Activated T-helper 1 cell treated with anti-CD3 and anti-CD28 coated beads, Interleukin-12 subunit alpha, Interleukin-12 subunit beta, Interleukin-2, Interleukin-4 antibody, amounts not matched to agents 30 ng/mL and 10 ng/mL and 1 ng/mL, durations not matched to agents 14 hours and 24 hours and 36 hours (primary cell): ENCODE measurements around the gene CDKN2D. TPM values are rescaled to one million over a fixed set of nuclear protein-coding genes. Genes with fewer than 3 reads are reported as not detected.
"Not testable (repeated sequence)": the region's sequence is repeated elsewhere in the genome, so short reads cannot be mapped to it uniquely, and the experiment has no call there.

ENCODE experiments used
- DNase-seq: peaks from one replicate; pipeline ENCODE4 v3.0.0; 2021; ENCODE audit warnings: low spot score
- H3K27ac Mint-ChIP-seq: one replicate; pipeline ENCODE4 v1.8.0; 2021; ENCODE audit warnings: mild to moderate bottlenecking, mixed read lengths
- H3K27me3 Mint-ChIP-seq: one replicate; pipeline ENCODE4 v1.8.0; 2022; ENCODE audit warnings: mild to moderate bottlenecking, moderate library complexity, mixed read lengths; ENCODE audit not compliant: insufficient read depth
- H3K36me3 Mint-ChIP-seq: one replicate; pipeline ENCODE4 v1.8.0; 2021; ENCODE audit warnings: low read depth, mixed read lengths
- H3K4me1 Mint-ChIP-seq: one replicate; pipeline ENCODE4 v1.8.0; 2021; ENCODE audit warnings: low read depth, mixed read lengths
- H3K4me3 Mint-ChIP-seq: one replicate; pipeline ENCODE4 v1.8.0; 2021; ENCODE audit warnings: mild to moderate bottlenecking, moderate library complexity, mixed read lengths
- H3K9me3 Mint-ChIP-seq: one replicate; pipeline ENCODE4 v1.8.0; 2021; ENCODE audit warnings: mixed read lengths
- intact Hi-C: fragments of 100-400 bp; cut with micrococcal nuclease; formaldehyde crosslinking; loops from one replicate; pipeline ENCODE4 v1.15.1; 2024
- total RNA-seq: library from RNA; stranded (reverse); gene quantifications from 2 replicates; pipeline ENCODE4 v1.2.3, GENCODE V29; 2022

CDKN2D gene
- total RNA-seq, 1 donor from 2014 or later, result 42.1 TPM

DNA sequence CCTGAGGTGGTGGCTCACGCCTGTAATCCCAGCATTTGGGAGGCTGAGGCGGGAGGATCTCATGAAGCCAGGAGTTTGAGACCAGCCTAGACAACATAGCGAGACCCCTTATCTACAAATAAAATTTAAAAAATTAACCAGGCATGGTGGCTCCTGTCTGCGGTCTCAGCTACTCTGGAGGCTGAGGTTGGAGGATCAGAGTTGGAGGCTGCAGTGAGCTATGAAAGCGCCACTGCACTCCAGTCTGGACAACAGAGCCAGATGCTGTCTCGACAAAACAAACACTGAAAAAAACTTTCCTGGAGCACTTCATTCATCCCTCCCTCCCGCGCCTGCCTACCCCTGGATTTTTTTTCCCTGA is 25.7 kb downstream of the CDKN2D start:
- peaks cover 4% of the 10 kb centered on the region for H3K36me3 Mint-ChIP-seq
- H3K27ac Mint-ChIP-seq, result no peak overlapping the region
- peaks cover 29% of the 10 kb centered on the region for H3K27me3 Mint-ChIP-seq
- H3K4me3 Mint-ChIP-seq, result peak overlapping the region; percentile 76
- H3K9me3 Mint-ChIP-seq, result no peaks in the 10 kb centered on the region
- DNase-seq, result no peak
- peaks cover 7% of the 10 kb centered on the region for H3K4me1 Mint-ChIP-seq
- intact Hi-C loops, result loop anchor here (1.0 to 5.0 kb wide), 2 partner anchors 26 to 36 kb away; no protein-coding TSS in a partner anchor

DNA sequence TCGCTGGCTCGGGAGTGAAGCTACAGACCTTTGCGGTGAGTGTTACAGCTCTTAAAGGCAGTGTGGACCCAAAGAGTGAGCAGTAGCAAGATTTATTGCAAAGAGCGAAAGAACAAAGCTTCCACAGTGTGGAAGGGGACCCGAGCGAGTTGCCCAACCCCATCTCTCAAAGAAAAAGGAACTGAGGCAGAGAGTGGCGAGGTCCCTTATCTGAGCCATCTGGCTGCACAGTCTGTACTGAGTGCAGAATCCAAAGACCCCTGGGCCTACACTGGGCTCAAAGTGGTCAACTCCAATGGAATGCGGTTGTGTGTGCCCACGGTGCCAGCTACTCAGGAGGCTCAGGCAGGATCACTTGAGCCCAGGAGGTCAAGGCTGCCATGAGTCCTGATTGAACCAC is 29.8 kb downstream of the CDKN2D start:
- intact Hi-C loops, H3K27ac Mint-ChIP-seq, H3K4me3 Mint-ChIP-seq, H3K9me3 Mint-ChIP-seq, H3K4me1 Mint-ChIP-seq, H3K36me3 Mint-ChIP-seq, DNase-seq: not testable (repeated sequence)
- H3K27me3 Mint-ChIP-seq, result peaks cover 47% of the 10 kb centered on the region

DNA sequence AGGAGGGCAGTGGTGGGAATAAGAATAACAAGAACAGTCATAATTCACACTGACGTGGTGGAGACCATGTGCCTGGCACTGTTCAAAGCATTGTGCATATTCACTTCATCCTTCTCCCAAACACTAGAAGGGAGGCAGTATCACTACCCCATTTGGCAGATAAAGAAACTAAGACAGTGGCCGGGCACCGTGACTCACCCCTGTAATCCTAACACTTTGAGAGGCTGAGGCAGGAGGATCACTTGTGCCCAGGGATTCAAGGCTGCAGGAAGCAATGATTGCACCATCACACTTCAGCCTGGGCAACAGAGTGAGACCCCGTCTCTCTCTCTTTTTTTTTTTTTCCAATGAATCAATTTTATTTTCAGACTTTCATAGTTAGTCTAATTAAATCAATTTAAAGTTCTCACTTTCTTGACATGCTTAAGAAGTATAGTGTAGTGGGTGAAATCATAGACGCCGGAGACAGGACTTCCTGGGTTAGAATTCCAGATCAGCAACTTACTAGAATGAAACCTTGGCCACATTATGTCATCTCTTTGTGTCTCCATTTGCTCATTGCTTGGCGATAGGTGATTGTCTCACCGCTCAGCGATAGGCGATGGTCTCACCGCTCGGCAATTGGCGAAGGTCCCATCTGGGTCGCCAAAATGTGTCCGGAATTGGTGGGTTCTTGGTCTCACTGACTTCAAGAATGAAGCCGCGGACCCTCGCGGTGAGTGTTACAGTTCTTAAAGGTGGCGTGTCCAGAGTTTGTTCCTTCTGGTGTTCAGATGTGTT is 30.4 kb downstream of the CDKN2D start:
- Mint-ChIP-seq H3K27ac (no peak overlapping the region), H3K9me3 (no peaks in the 10 kb centered on the region), H3K4me3 (no peak overlapping the region), H3K4me1 (no peaks in the 10 kb centered on the region), H3K27me3 (peaks cover 47% of the 10 kb centered on the region), H3K36me3 (no peaks in the 10 kb centered on the region)
- intact Hi-C loops, result no loop called here
- DNase-seq, result no peak

DNA sequence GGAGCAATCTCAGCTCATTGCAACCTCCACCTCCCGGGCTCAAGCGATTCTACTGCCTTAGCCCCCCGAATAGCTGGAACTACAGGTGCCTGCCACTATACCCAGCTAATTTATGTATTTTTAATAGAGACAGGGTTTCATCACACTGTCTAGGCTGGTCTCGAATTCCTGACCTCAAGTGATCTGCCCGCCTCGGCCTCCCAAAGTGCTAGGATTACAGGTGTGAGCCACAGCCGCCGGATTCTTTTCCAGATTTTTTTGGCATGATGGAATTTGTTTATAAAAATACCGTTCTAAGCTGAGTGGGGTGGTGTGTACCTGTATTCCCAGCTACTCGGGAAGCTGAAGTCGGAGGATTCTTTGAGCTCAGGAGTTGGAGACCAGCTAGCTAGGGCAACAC is 31.1 kb downstream of the CDKN2D start:
- Mint-ChIP-seq H3K4me3 (no peak overlapping the region), H3K27ac (no peak overlapping the region), H3K36me3 (no peaks in the 10 kb centered on the region), H3K27me3 (peaks cover 42% of the 10 kb centered on the region), H3K4me1 (no peaks in the 10 kb centered on the region), H3K9me3 (no peaks in the 10 kb centered on the region)
- intact Hi-C loops, result no loop called here
- DNase-seq, result no peak

DNA sequence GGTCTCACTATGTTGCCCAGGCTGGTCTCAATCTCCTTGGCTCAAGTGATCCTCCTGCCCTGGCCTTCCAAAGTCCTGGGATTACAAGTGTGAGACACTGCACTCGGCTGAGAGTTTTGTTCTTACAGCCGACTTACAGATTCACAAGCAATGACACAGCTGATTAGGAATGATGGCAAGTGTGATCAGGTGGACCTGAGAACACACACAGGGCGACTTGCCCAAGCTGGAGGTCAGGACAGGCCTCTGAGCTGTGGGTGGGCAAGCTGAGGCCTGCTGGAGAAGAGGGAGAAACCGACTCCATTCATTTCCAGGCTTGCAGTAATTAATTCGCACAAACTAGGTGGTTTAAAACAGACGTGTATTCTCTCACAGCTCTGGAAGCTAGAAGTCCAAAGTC is 33.2 kb downstream of the CDKN2D start:
- DNase-seq, result no peak
- H3K36me3 Mint-ChIP-seq, result no peaks in the 10 kb centered on the region
- no peak overlapping the region for H3K27ac Mint-ChIP-seq
- H3K27me3 Mint-ChIP-seq, result peaks cover 43% of the 10 kb centered on the region
- no peaks in the 10 kb centered on the region for H3K4me1 Mint-ChIP-seq
- intact Hi-C loops, result no loop called here
- no peak overlapping the region for H3K4me3 Mint-ChIP-seq
- peaks cover 3% of the 10 kb centered on the region for H3K9me3 Mint-ChIP-seq

DNA sequence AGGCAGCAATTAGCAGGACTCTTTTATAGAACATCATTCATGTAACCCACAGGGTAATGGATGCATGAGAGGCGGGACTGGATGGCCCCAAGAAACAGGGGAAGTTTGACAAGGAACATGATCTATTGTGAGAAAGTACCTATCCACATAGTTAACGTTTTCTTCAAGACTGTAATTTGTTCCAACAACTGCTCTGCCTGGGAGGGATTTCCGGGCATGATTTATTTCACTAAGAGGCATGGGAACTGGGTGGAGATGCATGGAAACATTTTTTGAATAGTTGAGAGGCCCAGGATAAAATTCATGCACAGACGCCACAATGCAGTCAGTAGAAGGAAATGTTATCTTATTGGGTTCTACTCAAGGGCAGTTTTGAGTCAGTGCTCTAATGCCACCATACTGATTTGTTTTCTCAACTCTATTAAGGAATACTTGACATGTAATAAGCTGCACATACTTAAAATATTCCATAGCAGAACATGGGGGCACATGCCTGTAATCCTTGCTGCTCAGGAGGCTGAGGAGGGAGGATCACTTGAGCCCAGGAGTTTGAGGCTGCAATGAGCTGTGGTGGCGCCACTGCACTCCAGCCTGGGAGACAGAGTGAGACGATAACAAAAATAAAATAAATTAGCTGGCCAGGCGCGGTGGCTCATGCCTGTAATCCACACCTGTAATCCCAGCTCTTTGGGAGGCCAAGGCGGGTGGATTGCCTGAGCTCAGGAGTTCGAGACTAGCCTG is 35.0 kb downstream of the CDKN2D start:
- Mint-ChIP-seq H3K36me3 (no peaks in the 10 kb centered on the region), H3K27ac (no peak overlapping the region), H3K27me3 (peaks cover 26% of the 10 kb centered on the region), H3K9me3 (peaks cover 3% of the 10 kb centered on the region), H3K4me1 (no peaks in the 10 kb centered on the region), H3K4me3 (no peak overlapping the region)
- intact Hi-C loops, result no loop called here
- DNase-seq, result no peak

DNA sequence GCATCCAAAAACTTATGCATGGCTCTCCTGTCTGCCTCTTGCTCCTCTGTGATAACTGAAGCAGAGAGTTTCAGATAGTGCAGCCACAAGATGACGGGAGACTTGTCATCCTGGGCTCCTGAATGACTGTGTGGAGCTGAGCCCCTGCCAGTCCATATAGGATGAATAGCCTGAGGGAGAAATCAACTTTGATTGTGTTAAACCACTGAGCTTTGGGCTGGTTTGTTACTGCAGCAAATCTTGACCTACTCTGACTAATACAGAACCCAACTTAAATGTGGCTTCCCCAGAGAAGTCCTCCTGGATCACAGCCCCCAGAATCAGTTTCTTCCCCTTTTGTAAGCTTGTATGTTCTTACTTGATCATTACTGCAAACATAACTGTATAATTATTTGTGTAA is 36.3 kb downstream of the CDKN2D start:
- H3K36me3 Mint-ChIP-seq, result no peaks in the 10 kb centered on the region
- H3K9me3 Mint-ChIP-seq, result peaks cover 3% of the 10 kb centered on the region
- no peaks in the 10 kb centered on the region for H3K4me1 Mint-ChIP-seq
- peaks cover 16% of the 10 kb centered on the region for H3K27me3 Mint-ChIP-seq
- no peak for DNase-seq
- no peak overlapping the region for H3K27ac Mint-ChIP-seq
- no peak overlapping the region for H3K4me3 Mint-ChIP-seq
- intact Hi-C loops, result no loop called here

DNA sequence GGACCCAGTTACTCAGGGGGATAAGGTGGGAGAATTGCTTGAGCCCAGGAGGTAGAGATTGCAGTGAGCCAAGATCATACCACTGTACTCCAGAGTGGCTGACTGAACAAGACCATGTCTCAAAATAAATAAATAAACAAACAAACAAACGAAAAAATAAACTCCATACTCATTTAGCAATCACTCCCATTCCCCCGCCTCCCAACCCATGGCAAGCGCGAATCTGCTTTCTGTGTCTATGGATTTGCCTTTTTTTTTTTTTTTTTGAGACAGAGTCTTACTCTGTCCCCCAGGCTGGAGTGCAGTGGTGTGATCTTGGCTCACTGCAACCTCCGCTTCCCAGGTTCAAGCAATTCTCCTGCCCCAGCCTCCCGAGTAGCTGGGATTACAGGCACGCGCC is 41.9 kb downstream of the CDKN2D start:
- intact Hi-C loops, H3K4me1 Mint-ChIP-seq, H3K27ac Mint-ChIP-seq, H3K4me3 Mint-ChIP-seq, DNase-seq, H3K36me3 Mint-ChIP-seq, H3K9me3 Mint-ChIP-seq: not testable (repeated sequence)
- peaks cover 18% of the 10 kb centered on the region for H3K27me3 Mint-ChIP-seq

DNA sequence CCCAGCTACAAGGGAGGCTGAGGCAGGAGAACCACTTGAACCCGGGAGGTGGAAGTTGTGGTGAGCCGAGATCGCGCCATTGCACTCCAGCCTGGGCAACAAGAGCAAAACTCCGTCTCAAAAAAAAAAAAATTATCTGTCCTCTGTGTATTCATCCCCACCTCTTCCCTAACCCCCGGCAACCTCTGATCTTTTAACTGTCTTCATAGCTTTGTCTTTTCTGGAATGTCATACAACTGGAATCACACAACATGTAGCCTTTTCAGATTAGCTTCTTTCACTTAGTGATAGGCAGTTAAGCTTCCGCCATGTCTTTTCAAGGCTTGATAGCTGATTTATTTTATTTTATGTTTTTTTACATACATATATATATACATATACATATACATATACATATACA is 43.1 kb downstream of the CDKN2D start:
- DNase-seq, result no peak
- Mint-ChIP-seq H3K4me3 (no peak overlapping the region), H3K27ac (no peak overlapping the region), H3K27me3 (peaks cover 22% of the 10 kb centered on the region), H3K4me1 (no peaks in the 10 kb centered on the region), H3K9me3 (no peaks in the 10 kb centered on the region), H3K36me3 (no peaks in the 10 kb centered on the region)
- intact Hi-C loops, result no loop called here

DNA sequence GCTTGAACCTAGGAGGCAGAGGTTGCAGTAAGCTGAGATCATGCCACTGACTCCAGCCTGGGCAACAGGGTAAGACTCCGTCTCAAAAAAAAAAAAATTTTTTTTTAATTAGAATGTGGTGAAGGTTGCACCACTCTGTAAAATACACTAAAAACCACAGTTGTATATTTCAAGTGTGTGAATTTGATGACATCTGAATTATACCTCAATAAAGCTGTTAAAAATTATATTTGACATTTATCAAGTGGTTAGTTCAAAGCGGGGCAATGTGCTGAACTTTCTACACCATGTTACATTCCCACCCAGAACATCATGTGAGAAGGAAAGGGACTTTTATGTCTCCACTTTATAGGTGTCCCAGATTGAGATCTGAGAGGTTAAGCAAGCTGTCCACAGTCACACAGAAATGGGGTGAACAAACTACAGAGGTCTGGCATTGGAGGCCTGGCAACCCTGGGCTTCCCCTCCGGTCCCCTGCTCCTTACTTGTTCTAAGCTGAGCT is 45.6 kb downstream of the CDKN2D start:
- intact Hi-C loops, result no loop called here
- Mint-ChIP-seq H3K4me3 (no peak overlapping the region), H3K9me3 (no peaks in the 10 kb centered on the region), H3K27me3 (peaks cover 39% of the 10 kb centered on the region), H3K4me1 (peaks cover 13% of the 10 kb centered on the region), H3K27ac (no peak overlapping the region), H3K36me3 (peaks cover 2% of the 10 kb centered on the region)
- DNase-seq, result no peak

DNA sequence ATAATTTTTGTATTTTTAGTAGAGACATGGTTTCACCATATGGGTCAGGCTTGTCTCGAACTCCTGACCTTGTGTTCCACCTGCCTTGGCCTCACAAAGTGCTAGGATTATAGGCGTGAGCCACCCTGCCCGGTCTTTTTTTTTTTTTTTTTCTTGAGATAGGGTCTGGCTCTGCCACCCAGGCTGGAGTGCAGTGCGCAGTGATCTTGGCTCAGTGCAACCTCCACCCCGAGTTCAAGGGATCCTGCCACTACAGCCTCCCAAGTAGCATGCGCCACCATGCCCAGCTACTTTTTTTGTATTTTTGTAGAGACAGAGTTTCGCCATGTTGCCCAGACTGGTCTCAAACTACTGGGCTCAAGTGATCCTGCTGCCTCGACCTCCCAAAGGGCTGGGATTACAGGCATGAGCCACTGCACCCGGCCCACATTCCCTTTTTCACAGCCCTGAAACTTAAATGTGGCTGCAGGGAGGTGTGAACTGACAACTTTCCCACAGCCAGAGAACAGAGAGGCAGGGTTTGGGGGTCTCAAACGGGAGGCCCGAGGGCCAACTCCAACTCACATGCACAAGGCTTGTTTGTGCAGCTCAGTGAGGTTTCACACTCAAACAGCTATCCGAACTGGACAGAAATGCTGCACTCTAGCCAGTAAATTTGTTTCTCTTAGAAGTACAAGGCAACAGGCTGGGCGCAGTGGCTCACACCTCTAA is 47.2 kb downstream of the CDKN2D start:
- Mint-ChIP-seq H3K36me3 (peaks cover 4% of the 10 kb centered on the region), H3K4me3 (no peak overlapping the region), H3K9me3 (no peaks in the 10 kb centered on the region), H3K27me3 (peaks cover 47% of the 10 kb centered on the region), H3K27ac (no peak overlapping the region), H3K4me1 (peaks cover 20% of the 10 kb centered on the region)
- no peak for DNase-seq
- intact Hi-C loops, result no loop called here

DNA sequence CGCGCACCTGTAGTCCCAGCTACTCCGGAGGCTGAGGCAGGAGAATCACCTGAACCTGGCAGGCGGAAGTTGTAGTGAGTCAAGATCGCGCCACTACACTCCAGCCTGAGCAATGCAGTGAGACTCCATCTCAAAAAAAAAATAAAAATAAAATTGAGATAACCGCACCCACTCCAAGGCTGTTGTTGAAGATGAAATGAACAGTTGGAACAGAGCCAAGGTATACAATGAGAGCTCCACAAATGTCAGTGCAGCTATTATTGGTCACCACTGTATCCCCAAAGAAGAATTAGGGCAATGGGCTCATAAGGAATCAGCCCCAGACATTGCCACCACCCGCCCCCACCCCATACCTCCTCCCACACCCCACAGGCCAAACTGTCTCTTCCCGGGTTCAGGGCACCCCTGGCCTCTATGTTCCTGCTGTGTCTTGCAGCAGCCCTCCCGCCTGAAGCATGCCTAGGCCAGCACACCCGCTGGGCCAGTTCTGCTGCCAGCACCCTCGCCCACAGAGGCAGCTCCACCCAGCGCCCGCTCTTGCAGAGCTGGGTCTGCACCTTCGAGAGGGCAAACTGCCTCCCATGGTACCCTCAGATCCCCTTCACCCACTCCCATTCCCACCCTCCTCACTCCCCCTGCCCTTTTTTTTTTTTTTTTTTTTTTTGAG is 48.0 kb downstream of the CDKN2D start:
- Mint-ChIP-seq H3K36me3 (peaks cover 4% of the 10 kb centered on the region), H3K27ac (no peak overlapping the region), H3K27me3 (peaks cover 55% of the 10 kb centered on the region), H3K4me3 (no peak overlapping the region), H3K4me1 (peaks cover 22% of the 10 kb centered on the region), H3K9me3 (no peaks in the 10 kb centered on the region)
- DNase-seq, result no peak
- intact Hi-C loops, result no loop called here
